NCI-H2227 treated with DMSO at 0.1 percent for 48 hours (cell line): ENCODE measurements around the gene PDZD7.

Source experiments
- DNase-seq: peaks from one replicate; lab custom pipeline; 2025; lab: John Stamatoyannopoulos, UW

Gene PDZD7

DNA sequence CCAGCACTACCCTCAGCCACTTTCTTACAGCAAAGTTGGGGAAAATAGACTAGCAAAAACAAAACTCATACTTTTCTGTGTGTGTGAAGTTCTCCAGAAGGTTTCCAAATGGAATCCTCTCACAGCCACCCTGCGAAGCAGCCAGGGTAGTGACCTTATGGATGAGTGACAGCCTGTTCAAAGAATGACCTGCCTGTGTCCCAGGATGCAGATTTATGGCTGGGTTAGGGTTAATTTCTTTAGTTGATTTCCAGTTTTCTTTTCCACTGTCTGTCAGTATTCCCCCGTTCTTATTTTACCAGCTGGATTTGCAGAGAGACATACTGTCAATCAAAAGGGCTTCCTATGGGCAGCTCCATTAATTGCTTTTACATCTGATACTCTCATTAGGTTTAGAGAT is 64.0 kb downstream of the PDZD7 start:
- DNase-seq, result no peak

DNA sequence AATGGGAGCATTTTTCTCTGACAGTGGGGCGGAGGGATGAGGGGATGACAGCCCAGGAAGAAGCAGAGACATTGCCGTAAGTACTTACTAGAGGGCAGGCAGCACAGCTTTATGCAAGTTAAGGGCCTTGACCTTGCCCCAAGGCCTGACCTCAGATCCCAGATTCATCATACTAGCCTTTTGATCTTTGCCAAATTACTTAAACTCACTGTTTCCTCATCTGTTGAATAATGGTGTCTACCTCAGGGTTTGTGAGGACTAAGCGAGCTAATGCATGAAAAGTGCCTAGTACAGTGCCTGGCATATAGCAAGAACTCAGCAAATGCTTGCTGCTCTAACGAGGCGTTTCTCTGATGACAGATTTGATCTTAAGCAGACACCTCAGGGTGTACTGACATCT is 65.1 kb downstream of the PDZD7 start:
- DNase-seq, result no peak

DNA sequence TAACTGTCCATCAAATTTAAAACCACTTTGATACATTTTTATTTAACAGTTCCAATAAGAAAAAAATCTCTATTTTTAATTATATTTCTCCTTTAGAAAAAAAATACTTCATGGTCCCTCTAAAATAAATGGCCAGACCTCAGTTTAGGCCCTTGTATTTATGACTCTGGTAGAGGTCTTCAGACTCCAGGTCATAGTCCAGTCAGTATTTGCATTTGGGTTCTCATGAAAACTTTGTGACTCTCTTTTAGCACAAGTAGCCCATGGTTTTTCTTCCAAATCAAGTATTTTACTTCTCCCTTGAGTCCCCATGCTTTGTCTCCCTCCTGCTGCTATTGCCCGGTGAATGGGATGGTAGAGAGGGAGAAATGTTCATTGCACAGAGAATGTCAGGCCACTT is 67.1 kb downstream of the PDZD7 start:
- no peak for DNase-seq

DNA sequence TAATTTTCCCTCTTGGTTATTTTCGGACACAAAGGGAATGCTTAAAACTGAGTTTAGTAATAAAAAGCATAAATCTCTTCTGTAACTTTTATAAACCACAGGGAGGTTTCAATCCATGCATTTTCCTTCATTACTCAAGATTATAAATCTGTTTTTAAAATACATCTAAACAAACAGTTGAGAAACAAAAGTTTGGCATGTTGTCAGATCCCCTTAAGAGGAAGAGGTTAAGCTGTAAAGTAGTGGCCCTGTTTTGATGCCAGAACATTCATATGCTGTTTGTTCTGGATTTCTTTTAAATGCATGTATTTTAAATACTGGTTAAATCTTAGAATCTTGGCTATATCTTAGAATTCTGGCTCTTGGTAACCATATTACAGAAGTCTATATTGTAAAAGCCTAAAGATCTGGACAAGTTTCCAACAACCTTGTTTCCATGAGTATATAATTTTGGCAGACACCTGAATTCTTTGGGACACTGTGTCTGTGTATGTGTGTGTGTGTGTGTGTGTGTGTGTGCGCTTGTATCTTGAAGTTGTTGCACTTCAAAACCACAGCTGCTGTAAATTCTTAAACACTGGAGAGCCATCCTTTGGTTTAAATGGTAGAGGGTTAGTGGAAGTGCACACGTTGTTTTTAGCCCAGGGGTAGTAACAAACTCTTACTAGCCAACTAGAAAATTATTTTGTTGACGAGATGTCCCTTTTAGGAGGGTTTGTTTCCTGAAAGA is 68.4 kb downstream of the PDZD7 start:
- no peak for DNase-seq

DNA sequence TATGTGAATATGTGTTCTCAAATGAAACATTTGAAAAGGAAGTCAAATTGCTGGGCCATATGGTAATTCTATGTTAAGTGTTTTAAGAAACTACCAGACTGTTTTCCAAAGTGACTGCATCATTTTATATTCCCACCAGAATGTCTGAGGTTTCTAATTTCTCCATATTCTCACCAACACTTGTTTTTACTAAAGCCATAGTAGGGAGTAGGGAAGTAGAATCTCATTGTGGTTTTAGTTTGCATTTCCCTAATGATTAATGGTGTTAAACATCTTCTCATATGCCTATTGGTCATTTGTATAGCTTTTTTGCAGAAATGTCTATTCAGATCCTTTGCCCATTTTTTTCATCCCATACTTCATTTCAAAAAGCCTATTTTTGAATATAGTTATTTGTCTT is 70.7 kb downstream of the PDZD7 start:
- DNase-seq, result no peak
